Thoracic aorta (tissue), 2 donors: ENCODE data around the gene TXNIP. TPM values are rescaled to one million over a fixed set of nuclear protein-coding genes. Genes with fewer than 3 reads are reported as not detected.

Experiments used
- ATAC-seq: fragments of 150-250 bp; one replicate; pipeline ENCODE4 v1.8.0; 2017; ENCODE audit warnings: low read depth; ENCODE audit not compliant: insufficient number of reproducible peaks, low FRiP score
- DNase-seq: peaks from one replicate; pipeline ENCODE4 v3.0.0-alpha.2; 2020; ENCODE audit warnings: low spot score
- H3K27ac ChIP-seq, 2 donors: fragments of 200-600 bp; sonication (generic); 1 replicate in 1 of 2; 2 replicates in 1 of 2; pipeline ENCODE4 v1.5.1; 2016; ENCODE audit warnings: mild to moderate bottlenecking in 2 of 2, moderate library complexity in 2 of 2
- H3K27me3 ChIP-seq: fragments of 200-600 bp; sonication (generic); replicated peaks from 2 replicates; pipeline ENCODE4 v1.6.0; 2016; ENCODE audit warnings: mild to moderate bottlenecking; ENCODE audit not compliant: insufficient read depth
- H3K36me3 ChIP-seq: fragments of 200-600 bp; sonication (generic); one replicate; pipeline ENCODE4 v1.5.1; 2016
- H3K4me1 ChIP-seq, 2 donors: fragments of 200-600 bp; sonication (generic); 1 replicate in 1 of 2; 2 replicates in 1 of 2; pipeline versions ENCODE4 v1.5.1 to v1.6.0; 2016; ENCODE audit warnings: low read depth in 2 of 2, mild to moderate bottlenecking in 1 of 2; ENCODE audit not compliant: control insufficient read depth in 1 of 2
- H3K4me3 ChIP-seq: fragments of 200-600 bp; sonication (generic); 2 replicates; pipeline ENCODE4 v1.5.1; 2016; ENCODE audit warnings: mild to moderate bottlenecking
- H3K9me3 ChIP-seq: fragments of 200-600 bp; sonication (generic); 2 replicates; pipeline ENCODE4 v1.5.1; 2016
- total RNA-seq, 2 donors: library from RNA; depleted of rRNA; stranded (reverse); fragments of >200 nt; gene quantifications; one replicate each; pipeline versions ENCODE4 v1.1.0 to v1.2.3, GENCODE V29; 2016
- TF ChIP-seq, protein P1 (sequence below): fragments of 200-600 bp; sonication (generic); IDR thresholded peaks from one replicate; pipeline ENCODE4 v1.5.1; 2019; ENCODE audit warnings: antibody characterized with exemption

Gene TXNIP
- total RNA-seq, 2 donors from 2014 or later = 423 to 622 TPM

DNA sequence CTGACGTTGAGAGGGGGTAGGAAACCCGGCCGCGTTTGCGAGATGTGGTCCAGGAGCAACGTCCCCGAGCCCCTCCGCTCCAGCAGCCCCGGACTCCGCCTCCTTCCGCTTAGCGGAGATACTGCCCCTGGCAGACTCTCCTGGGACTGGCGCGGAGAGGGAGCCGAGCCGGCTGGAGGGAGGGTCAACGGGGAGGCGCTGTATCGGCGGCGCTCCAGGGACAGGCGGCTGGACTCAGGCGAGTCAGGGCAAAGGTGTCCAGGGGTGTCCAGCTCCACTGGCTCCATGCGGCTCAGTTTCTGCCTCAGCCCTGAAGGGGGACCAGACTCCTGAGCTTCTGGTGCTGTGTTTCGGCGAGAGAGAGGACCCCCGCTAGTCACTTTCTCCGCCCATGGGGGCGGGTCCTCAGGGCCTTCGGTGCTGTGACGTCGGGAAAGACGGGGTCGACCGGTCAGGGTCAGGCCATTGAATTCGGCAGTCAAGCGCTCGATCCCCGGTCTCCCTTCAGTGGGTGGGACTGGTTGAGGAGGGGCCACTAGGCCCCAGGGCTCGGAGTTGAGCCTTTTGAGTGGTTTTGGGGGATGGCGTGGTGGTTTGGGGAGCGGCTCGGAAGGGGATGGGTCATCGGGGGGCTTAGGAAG, 35.8 kb downstream of the TXNIP start:
- H3K4me1 ChIP-seq = peaks cover 32 to 51% of the 10 kb centered on the region in 2 donors
- no peaks in the 10 kb centered on the region for H3K27me3 ChIP-seq

DNA sequence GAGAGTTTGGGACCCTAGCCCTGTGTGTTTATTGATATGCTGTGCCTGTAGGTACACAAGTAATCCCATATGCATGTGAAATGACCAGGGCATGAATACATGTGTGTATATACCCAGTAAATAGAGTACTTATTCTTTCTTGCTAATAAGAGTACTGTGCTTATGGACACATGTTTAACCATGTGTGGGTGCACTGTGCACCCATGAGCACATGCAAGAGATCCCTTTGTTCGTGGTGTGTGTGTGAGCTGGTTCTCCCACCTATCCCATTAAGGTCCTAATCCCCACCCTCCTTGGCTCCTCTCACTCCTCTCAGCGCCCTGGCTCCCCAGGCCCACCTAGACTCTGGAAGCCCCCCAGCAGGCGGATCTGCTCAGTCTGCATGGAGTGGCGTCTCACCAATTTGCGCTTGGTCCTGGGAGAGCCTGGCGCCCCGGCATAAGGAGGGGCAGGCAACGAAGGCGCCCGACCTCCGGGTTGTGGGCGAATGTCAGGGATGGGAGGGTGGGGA, 36.4 kb downstream of the TXNIP start:
- DNase-seq = no peak
- H3K27me3 ChIP-seq = no peaks in the 10 kb centered on the region
- H3K27ac ChIP-seq = peak overlapping the region; percentile 93 to 96
- no peak for ATAC-seq
- no peaks in the 10 kb centered on the region for H3K36me3 ChIP-seq
- H3K4me3 ChIP-seq = peak overlapping the region; percentile 92
- TF ChIP-seq, protein P1, sequence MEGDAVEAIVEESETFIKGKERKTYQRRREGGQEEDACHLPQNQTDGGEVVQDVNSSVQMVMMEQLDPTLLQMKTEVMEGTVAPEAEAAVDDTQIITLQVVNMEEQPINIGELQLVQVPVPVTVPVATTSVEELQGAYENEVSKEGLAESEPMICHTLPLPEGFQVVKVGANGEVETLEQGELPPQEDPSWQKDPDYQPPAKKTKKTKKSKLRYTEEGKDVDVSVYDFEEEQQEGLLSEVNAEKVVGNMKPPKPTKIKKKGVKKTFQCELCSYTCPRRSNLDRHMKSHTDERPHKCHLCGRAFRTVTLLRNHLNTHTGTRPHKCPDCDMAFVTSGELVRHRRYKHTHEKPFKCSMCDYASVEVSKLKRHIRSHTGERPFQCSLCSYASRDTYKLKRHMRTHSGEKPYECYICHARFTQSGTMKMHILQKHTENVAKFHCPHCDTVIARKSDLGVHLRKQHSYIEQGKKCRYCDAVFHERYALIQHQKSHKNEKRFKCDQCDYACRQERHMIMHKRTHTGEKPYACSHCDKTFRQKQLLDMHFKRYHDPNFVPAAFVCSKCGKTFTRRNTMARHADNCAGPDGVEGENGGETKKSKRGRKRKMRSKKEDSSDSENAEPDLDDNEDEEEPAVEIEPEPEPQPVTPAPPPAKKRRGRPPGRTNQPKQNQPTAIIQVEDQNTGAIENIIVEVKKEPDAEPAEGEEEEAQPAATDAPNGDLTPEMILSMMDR = no peak
- H3K4me1 ChIP-seq = peaks cover 32 to 51% of the 10 kb centered on the region in 2 donors
- no peaks in the 10 kb centered on the region for H3K9me3 ChIP-seq

More for the DNA sequence above, 35.8 kb downstream of the TXNIP start:
- Histone ChIP-seq H3K27ac (peak overlapping the region; percentile 93 to 96), H3K36me3 (no peaks in the 10 kb centered on the region), H3K9me3 (no peaks in the 10 kb centered on the region), H3K4me3 (peak overlapping the region; percentile 92)
- DNase-seq (peak; percentile 33), ATAC-seq (no peak)
- TF ChIP-seq, protein P1 = peak; percentile 19

GRCh38 chr1:145959333-145959732, 37.0 kb downstream of the TXNIP start:
- no peaks in the 10 kb centered on the region for H3K36me3 ChIP-seq
- ATAC-seq = no peak
- H3K4me3 ChIP-seq = no peak overlapping the region
- no peaks in the 10 kb centered on the region for H3K27me3 ChIP-seq
- H3K9me3 ChIP-seq = no peaks in the 10 kb centered on the region
- H3K4me1 ChIP-seq = peaks cover 38 to 56% of the 10 kb centered on the region in 2 donors
- DNase-seq = no peak
- peak overlapping the region; percentile 93 to 96 for H3K27ac ChIP-seq
- TF ChIP-seq, protein P1 = no peak

- ATAC-seq = no peak
- H3K9me3 ChIP-seq = no peaks in the 10 kb centered on the region
- H3K27ac ChIP-seq = peak overlapping the region; percentile 93 to 96
- no peaks in the 10 kb centered on the region for H3K27me3 ChIP-seq
- H3K4me3 ChIP-seq = no peak overlapping the region
- DNase-seq = no peak
- TF ChIP-seq, protein P1 = no peak
- H3K4me1 ChIP-seq = peaks cover 39 to 59% of the 10 kb centered on the region in 2 donors
- H3K36me3 ChIP-seq = no peaks in the 10 kb centered on the region
These were observed 37.6 kb downstream of the TXNIP start for GRCh38 chr1:145958734-145959133.

GRCh38 chr1:145957443-145958319, 38.7 kb downstream of the TXNIP start, which contains the start of gene LIX1L:
Gene LIX1L, minus strand, starts transcription at chr1:145958017. Its CDS starts 90 bp downstream, at chr1:145957927.
- Histone ChIP-seq H3K36me3 (no peaks in the 10 kb centered on the region), H3K27ac (peak within 1 kb of the TSS; percentile 82 to 93), H3K4me1 (peaks cover 29 to 53% of the 10 kb centered on the region in 2 donors), H3K4me3 (peak within 1 kb of the TSS; percentile 85), H3K9me3 (no peaks in the 10 kb centered on the region), H3K27me3 (no peaks in the 10 kb centered on the region)
- DNase-seq (peak; percentile 91), ATAC-seq (peak; percentile 65)
- TF ChIP-seq, protein P1 = no peak
